ENCODE measurements around the gene TEX52. TPM values are rescaled to one million over a fixed set of nuclear protein-coding genes. Genes with fewer than 3 reads are reported as not detected.
A peak's percentile ranks its signal among the peaks of the same experiment; 100 is the strongest.

TEX52 gene
- total RNA-seq, 4 donors from 2014 or later: not detected

DNA sequence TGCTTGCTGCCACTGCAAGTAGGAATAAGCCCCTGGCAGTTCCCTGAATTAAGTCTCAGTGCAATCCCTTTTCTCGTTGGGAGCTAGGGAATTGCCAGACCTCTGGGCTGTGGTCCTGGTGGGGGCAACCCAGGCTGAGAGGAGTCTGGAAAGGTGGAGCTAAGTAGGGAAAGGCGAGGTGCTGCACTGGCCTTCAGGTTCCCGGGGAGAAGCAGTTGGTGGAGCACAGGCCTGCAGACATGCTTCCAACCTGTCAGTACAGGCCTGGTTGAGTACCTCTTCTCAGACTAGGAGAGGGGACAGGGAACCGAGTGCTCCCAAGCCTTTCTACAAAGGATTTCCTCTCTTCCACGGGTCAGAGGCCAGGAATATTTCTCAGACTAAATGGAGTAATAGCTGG lies 23.5 kb downstream of the TEX52 start:
- WGBS, 2 donors: 25 to 35% methylated on average over 5 of the region's 5 CpGs
- H3K9me3 ChIP-seq: no peaks in the 10 kb centered on the region
- no peak overlapping the region for H3K4me3 ChIP-seq (replicated peaks in 1 of 3)
- TF ChIP-seq, protein P1, sequence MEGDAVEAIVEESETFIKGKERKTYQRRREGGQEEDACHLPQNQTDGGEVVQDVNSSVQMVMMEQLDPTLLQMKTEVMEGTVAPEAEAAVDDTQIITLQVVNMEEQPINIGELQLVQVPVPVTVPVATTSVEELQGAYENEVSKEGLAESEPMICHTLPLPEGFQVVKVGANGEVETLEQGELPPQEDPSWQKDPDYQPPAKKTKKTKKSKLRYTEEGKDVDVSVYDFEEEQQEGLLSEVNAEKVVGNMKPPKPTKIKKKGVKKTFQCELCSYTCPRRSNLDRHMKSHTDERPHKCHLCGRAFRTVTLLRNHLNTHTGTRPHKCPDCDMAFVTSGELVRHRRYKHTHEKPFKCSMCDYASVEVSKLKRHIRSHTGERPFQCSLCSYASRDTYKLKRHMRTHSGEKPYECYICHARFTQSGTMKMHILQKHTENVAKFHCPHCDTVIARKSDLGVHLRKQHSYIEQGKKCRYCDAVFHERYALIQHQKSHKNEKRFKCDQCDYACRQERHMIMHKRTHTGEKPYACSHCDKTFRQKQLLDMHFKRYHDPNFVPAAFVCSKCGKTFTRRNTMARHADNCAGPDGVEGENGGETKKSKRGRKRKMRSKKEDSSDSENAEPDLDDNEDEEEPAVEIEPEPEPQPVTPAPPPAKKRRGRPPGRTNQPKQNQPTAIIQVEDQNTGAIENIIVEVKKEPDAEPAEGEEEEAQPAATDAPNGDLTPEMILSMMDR (IDR thresholded peaks at IDR 0.05): no peak
- no peak for TF ChIP-seq POLR2A (IDR thresholded peaks at IDR 0.05)
- H3K4me1 ChIP-seq: peaks cover 10 to 24% of the 10 kb centered on the region in 2 donors
- peaks cover 6 to 26% of the 10 kb centered on the region in 2 donors for H3K36me3 ChIP-seq
- peak overlapping the region in 2 of 3 donors; percentile 28 to 39 for H3K27ac ChIP-seq
- no peaks in the 10 kb centered on the region for H3K27me3 ChIP-seq
- intact Hi-C loops (cut with DNase I): no loop called here
- DNase-seq: peak; percentile 59 to 61

DNA sequence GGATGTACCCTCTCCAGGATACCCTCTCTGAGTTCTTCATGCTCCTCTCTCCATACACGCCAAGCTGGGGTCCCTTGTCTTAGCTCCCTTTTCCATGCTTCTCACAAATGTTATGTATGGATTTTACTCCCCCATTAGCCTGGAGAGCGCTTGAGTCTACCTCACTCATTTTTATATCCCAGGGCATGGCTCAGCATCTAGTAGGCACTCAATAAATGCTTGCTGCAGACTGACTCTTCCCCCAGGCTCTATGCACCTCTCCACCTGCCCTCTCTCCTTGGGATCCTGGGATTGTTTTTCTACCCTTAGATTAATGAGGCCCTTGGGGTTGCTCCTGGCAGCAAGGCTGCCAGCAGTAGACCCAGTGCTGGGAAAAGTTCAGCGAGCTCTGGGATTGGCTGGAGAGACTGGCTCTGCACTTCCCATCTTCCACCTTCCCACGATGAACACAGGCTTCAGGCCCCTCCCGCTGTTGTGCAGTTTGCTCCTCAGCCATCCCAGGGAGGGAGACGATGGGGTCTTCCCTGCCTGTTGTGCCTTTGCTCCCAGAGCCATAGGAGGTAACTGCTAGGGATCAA lies 24.2 kb downstream of the TEX52 start:
- Histone ChIP-seq H3K4me3 (replicated peaks in 1 of 3) (no peak overlapping the region), H3K27me3 (no peaks in the 10 kb centered on the region), H3K4me1 (peaks cover 10 to 24% of the 10 kb centered on the region in 2 donors), H3K9me3 (no peaks in the 10 kb centered on the region), H3K36me3 (peaks cover 6 to 33% of the 10 kb centered on the region in 2 donors), H3K27ac (peak overlapping the region in 2 of 3 donors; percentile 28 to 39)
- TF ChIP-seq POLR2A (IDR thresholded peaks at IDR 0.05): no peak
- TF ChIP-seq, protein P1 (IDR thresholded peaks at IDR 0.05): no peak
- 67 to 73% methylated on average over 6 of the region's 6 CpGs for WGBS, 2 donors
- intact Hi-C loops (cut with DNase I): no loop called here
- no peak for DNase-seq

DNA sequence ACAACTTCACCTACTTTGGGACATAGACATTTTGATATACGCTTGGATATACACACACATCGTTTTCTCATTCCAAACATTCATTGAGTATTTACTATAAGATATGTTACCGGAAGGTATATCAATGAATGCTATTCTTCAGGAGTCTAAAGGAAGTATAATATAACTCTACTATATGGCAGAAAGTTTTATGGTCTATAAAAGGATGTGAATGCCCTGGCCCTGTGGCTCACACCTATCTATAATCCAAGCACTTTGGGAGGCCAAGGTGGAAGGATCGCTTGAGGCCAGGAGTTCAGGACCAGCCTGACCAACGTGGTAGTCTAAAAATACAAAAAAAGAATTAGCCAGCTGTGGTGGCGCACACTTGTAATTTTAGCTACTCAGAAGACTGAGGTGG lies 27.6 kb downstream of the TEX52 start:
- no peaks in the 10 kb centered on the region for H3K9me3 ChIP-seq
- peaks cover 5 to 13% of the 10 kb centered on the region in 2 donors for H3K4me1 ChIP-seq
- no peak for DNase-seq
- WGBS, 2 donors: 93 to 95% methylated on average over 6 of the region's 6 CpGs
- H3K36me3 ChIP-seq: peaks cover 31 to 65% of the 10 kb centered on the region in 2 donors
- H3K4me3 ChIP-seq (replicated peaks in 1 of 3): no peak overlapping the region
- H3K27ac ChIP-seq: no peak overlapping the region
- H3K27me3 ChIP-seq: no peaks in the 10 kb centered on the region
- intact Hi-C loops (cut with DNase I): no loop called here
- TF ChIP-seq, protein P1 (IDR thresholded peaks at IDR 0.05): no peak
- TF ChIP-seq POLR2A (IDR thresholded peaks at IDR 0.05): no peak

DNA sequence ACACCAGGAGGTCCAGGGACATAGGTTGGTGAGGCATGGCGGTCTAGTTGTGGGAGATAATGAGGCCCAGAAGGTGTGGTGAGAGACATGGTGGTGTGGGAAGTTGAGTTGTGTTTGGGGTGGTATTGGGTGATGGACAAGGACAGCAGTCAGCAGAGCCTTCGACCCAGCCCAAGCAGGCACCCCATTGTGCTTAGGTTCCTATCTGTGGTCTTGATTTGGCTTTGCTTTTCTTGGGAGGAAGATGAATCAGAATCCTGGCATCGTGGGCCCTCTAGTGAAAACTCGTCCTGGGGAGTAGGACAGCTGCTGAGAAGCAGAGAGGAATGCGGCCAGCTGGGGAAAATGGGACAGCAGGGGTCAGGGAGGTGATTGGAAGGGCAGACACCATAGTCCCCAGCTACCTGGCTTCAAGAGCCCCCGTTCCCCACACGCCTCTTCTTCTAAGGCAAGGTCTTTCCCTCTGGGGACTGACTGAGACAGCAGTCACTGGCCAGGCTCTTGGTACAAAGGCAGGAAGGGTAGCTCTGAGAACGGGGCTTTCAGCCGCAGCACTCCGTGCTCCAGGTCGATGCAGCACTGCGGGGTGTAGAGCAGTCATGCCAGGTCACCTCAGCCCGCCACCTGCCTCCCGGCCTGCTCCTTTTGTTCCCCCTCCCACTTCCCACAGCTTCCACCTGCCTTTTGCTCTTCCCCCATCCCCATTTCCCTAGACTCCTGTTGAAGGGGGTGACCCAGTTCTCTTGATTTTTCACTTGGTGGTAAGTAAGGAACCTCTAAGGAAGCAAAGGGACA lies 29.9 kb downstream of the TEX52 start:
- Histone ChIP-seq H3K9me3 (no peaks in the 10 kb centered on the region), H3K27me3 (no peaks in the 10 kb centered on the region), H3K4me1 (no peaks in the 10 kb centered on the region), H3K4me3 (replicated peaks in 1 of 3) (no peak overlapping the region), H3K27ac (no peak overlapping the region), H3K36me3 (peaks cover 54 to 88% of the 10 kb centered on the region in 2 donors)
- TF ChIP-seq, protein P1 (IDR thresholded peaks at IDR 0.05): no peak
- no peak for TF ChIP-seq POLR2A (IDR thresholded peaks at IDR 0.05)
- intact Hi-C loops (cut with DNase I): no loop called here
- WGBS, 2 donors: 89 to 91% methylated on average over 14 of the region's 14 CpGs
- DNase-seq: no peak

DNA sequence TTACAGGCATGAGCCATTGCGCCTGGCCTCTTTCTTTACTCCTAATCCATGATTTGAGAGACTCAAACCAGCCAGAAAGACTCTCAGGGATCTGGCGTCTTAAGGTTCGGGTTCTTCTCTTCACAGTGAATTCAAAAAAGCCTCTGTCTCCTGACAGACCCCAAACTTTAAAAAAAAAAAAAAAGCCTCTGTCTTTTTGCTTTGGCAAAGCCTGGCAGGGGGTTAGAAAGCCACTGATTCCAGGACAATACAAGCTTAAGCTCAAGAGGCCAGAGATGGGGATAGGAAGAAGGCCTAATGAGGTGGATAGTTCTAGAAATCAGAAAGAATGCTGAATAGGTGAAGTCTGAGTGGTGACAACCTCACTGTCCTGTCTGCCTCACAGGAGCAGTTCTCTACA lies 30.8 kb downstream of the TEX52 start:
- Histone ChIP-seq H3K4me1 (no peaks in the 10 kb centered on the region), H3K36me3 (peaks cover 62 to 91% of the 10 kb centered on the region in 2 donors), H3K9me3 (no peaks in the 10 kb centered on the region), H3K4me3 (replicated peaks in 1 of 3) (no peak overlapping the region), H3K27ac (no peak overlapping the region), H3K27me3 (no peaks in the 10 kb centered on the region)
- intact Hi-C loops (cut with DNase I): no loop called here
- DNase-seq: no peak
- TF ChIP-seq POLR2A (IDR thresholded peaks at IDR 0.05): no peak
- TF ChIP-seq, protein P1 (IDR thresholded peaks at IDR 0.05): no peak
- 95 to 97% methylated on average over 3 of the region's 3 CpGs for WGBS, 2 donors

All from thyroid gland (tissue), 4 donors.